ENCODE results near the gene TCOF1.

The TCOF1 gene

DNA sequence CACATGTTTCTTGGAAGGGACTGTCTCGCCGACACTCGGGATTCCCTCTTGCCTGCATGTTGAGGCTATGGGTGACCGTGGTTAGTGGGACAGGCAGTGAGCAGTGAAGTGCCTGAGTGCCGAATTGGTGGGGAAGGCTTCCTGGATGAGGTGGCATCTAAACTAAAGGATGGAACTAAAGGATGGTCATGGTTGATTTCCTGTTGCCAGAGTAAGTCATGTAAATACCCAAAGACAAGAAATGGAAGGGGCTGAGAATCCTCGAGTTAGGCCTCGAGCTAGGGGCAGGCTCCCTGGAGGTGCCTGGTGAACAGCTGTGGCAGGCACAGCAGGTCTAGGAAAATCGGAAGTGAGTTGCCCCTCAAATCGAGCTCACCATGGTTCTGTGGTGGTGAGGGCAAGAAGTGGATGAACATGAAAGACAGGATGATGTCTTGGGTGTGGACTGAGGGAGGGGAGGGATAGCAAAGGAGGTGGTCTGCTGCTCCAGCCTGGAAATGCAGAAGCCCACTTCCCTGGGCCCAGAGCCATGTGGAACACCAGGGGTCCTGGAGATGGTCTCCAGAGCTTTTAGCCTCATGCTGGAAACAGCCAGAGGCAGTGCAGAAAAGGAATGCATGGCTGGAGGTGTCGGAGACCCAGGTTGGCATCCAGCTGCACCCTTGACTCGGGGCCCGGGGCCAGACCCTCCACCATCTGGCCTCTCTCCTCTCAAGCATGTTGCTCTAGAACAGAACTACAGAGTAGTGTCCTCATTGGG, 43.0 kb downstream of the TCOF1 start:
- no peak for DNase-seq (ENCODE audit: low read depth, low spot score)
- ChIA-PET POLR2A (interaction anchor here (0.6 kb wide), 1 partner anchor 49 kb away, joined by 4 read pairs; the partner anchor contains the start of gene RPS14), CTCF (interaction anchor here (0.6 to 1.6 kb wide), 2 partner anchors 15 to 129 kb away, joined by 3 to 5 read pairs; no protein-coding TSS in a partner anchor)
- TF ChIP-seq CTCF (IDR thresholded peaks at IDR 0.05; ENCODE audit: insufficient read depth, low read length, missing control alignments): no peak
- no peak overlapping the region for H3K4me3 ChIP-seq (ENCODE audit: low read depth, low read length)

DNA sequence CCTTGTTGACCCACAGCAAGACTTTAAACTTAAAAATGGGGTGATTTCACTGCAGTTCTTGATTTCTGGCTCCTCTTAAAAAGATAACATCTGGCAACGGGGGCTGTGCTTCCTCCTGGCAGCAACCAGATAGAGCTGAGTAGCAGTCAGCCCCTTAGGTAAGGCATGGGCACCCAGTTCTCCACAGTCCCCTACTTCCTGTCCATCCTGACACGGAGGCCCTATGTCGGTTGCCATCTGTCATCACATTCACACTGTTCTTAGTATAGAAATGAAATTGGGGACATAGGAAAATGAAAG, 43.5 kb downstream of the TCOF1 start:
- H3K4me3 ChIP-seq (ENCODE audit: low read depth, low read length): no peak overlapping the region
- CTCF ChIA-PET: interaction anchor here (0.6 kb wide), 1 partner anchor 16 kb away, joined by 3 read pairs; no protein-coding TSS in a partner anchor
- DNase-seq (ENCODE audit: low read depth, low spot score): no peak
- TF ChIP-seq CTCF (IDR thresholded peaks at IDR 0.05; ENCODE audit: insufficient read depth, low read length, missing control alignments): no peak
- POLR2A ChIA-PET: no interaction called here

GRCh38 chr5:150401376-150402228, 44.1 kb downstream of the TCOF1 start:
- no peak for DNase-seq (ENCODE audit: low read depth, low spot score)
- ChIA-PET CTCF (no interaction called here), POLR2A (no interaction called here)
- no peak for TF ChIP-seq CTCF (IDR thresholded peaks at IDR 0.05; ENCODE audit: insufficient read depth, low read length, missing control alignments)
- no peak overlapping the region for H3K4me3 ChIP-seq (ENCODE audit: low read depth, low read length)

DNA sequence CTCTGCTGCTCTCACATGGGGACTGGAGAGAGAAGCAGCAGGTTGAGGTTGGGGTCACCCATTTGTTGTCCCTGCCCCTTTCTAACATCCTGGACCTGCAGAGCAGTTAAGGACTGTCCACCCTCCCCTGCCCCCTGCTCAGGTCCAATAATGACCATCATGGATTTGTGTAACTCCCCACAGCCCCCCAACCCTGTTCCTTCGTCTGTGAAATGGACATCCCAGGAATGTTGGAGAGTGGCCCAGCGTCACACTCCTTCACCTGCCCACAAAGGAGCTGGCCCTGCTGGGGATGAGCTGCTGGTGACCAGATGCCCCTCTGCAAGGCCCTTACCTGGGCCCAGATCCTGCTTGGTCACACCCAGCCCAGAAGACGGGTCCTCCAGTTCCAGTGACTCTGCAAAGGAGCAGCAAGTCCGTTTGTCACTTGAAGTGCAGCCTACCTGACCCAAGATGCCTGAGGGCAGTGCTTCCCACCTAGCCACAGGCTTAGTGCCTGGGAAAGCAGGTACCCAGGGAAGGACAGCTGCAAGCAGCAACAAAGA, 44.8 kb downstream of the TCOF1 start:
- DNase-seq (ENCODE audit: low read depth, low spot score): no peak
- no peak overlapping the region for H3K4me3 ChIP-seq (ENCODE audit: low read depth, low read length)
- CTCF ChIA-PET: no interaction called here
- TF ChIP-seq CTCF (IDR thresholded peaks at IDR 0.05; ENCODE audit: insufficient read depth, low read length, missing control alignments): no peak
- POLR2A ChIA-PET: no interaction called here

- TF ChIP-seq CTCF (IDR thresholded peaks at IDR 0.05; ENCODE audit: insufficient read depth, low read length, missing control alignments): no peak
- POLR2A ChIA-PET: no interaction called here
- CTCF ChIA-PET: no interaction called here
- H3K4me3 ChIP-seq (ENCODE audit: low read depth, low read length): no peak overlapping the region
- DNase-seq (ENCODE audit: low read depth, low spot score): no peak
Observed at GRCh38 chr5:150402901-150403342, 45.4 kb downstream of the TCOF1 start.

- POLR2A ChIA-PET: interaction anchor here (0.7 kb wide), 1 partner anchor 86 kb away, joined by 3 read pairs; no protein-coding TSS in a partner anchor
- H3K4me3 ChIP-seq (ENCODE audit: low read depth, low read length): no peak overlapping the region
- DNase-seq (ENCODE audit: low read depth, low spot score): no peak
- CTCF ChIA-PET: no interaction called here
- TF ChIP-seq CTCF (IDR thresholded peaks at IDR 0.05; ENCODE audit: insufficient read depth, low read length, missing control alignments): no peak
Observed at GRCh38 chr5:150404121-150404520, 46.6 kb downstream of the TCOF1 start.
